ENCODE data around the gene ASCC3.

Gene ASCC3

GRCh38 chr6:100719883-100720682 lies 161.0 kb downstream of the ASCC3 start:
- no peak for TF ChIP-seq SP1 (IDR thresholded peaks at IDR 0.05)
- TF ChIP-seq FOXM1 (IDR thresholded peaks at IDR 0.05; ENCODE audit: borderline replicate concordance), result no peak
- no peak for TF ChIP-seq FOXA1 (IDR thresholded peaks at IDR 0.05)
- no peak for TF ChIP-seq SUZ12 (IDR thresholded peaks at IDR 0.05)
- TF ChIP-seq ARNT (IDR thresholded peaks at IDR 0.05), result no peak
- no peak for TF ChIP-seq TARDBP (IDR thresholded peaks at IDR 0.05)
- no peak for TF ChIP-seq L3MBTL2 (conservative IDR thresholded peaks at IDR 0.05)
- TF ChIP-seq PKNOX1 (IDR thresholded peaks at IDR 0.05), result no peak
- no peak for TF ChIP-seq BHLHE40 (IDR thresholded peaks at IDR 0.05; ENCODE audit: borderline replicate concordance)
- no peak for TF ChIP-seq HDGF (IDR thresholded peaks at IDR 0.05; ENCODE audit: borderline replicate concordance)
- TF ChIP-seq LEF1 (IDR thresholded peaks at IDR 0.05; ENCODE audit: borderline replicate concordance), result no peak
- TF ChIP-seq FOXK2 (IDR thresholded peaks at IDR 0.05), result no peak
- TF ChIP-seq ELF4 (IDR thresholded peaks at IDR 0.05), result no peak
- TF ChIP-seq ZNF384 (IDR thresholded peaks at IDR 0.05), result no peak
- no peak for TF ChIP-seq CTBP1 (IDR thresholded peaks at IDR 0.05; ENCODE audit: borderline replicate concordance)
- no peak for TF ChIP-seq NFRKB (IDR thresholded peaks at IDR 0.05)
- ChIA-PET POLR2A (interaction anchor here (0.7 kb wide), 1 partner anchor 256 kb away, joined by 3 read pairs; the partner anchor contains the start of gene SIM1), CTCF (interaction anchor here (0.7 to 1.6 kb wide), 5 partner anchors 10 to 678 kb away, joined by 3 to 8 read pairs (median 3); no protein-coding TSS in a partner anchor)
- DNase-seq (ENCODE audit: extremely low spot score), result peak; percentile 6

- ChIA-PET POLR2A (no interaction called here), CTCF (interaction anchor here (0.6 kb wide), 1 partner anchor 861 kb away, joined by 6 read pairs; no protein-coding TSS in a partner anchor)
- DNase-seq (ENCODE audit: extremely low spot score), result no peak
- TF ChIP-seq FOXM1 (IDR thresholded peaks at IDR 0.05; ENCODE audit: borderline replicate concordance) (no peak), HDGF (IDR thresholded peaks at IDR 0.05; ENCODE audit: borderline replicate concordance) (no peak), FOXK2 (IDR thresholded peaks at IDR 0.05) (no peak), LEF1 (IDR thresholded peaks at IDR 0.05; ENCODE audit: borderline replicate concordance) (no peak), SP1 (IDR thresholded peaks at IDR 0.05) (no peak), ELF4 (IDR thresholded peaks at IDR 0.05) (no peak)
These were observed 168.1 kb downstream of the ASCC3 start for GRCh38 chr6:100712997-100713396.

- TF ChIP-seq FOXM1 (IDR thresholded peaks at IDR 0.05; ENCODE audit: borderline replicate concordance) (no peak), FOXA1 (IDR thresholded peaks at IDR 0.05) (no peak), SUZ12 (IDR thresholded peaks at IDR 0.05) (no peak), PKNOX1 (IDR thresholded peaks at IDR 0.05) (no peak)
- ChIA-PET CTCF (no interaction called here), POLR2A (no interaction called here)
- no peak for DNase-seq (ENCODE audit: extremely low spot score)
These were observed 174.6 kb downstream of the ASCC3 start for GRCh38 chr6:100706491-100706890.

GRCh38 chr6:100704961-100705360 lies 176.2 kb downstream of the ASCC3 start:
- DNase-seq (ENCODE audit: extremely low spot score), result no peak
- TF ChIP-seq PKNOX1 (IDR thresholded peaks at IDR 0.05) (no peak), SP1 (IDR thresholded peaks at IDR 0.05) (no peak), TARDBP (IDR thresholded peaks at IDR 0.05) (no peak), FOXM1 (IDR thresholded peaks at IDR 0.05; ENCODE audit: borderline replicate concordance) (no peak), ELF4 (IDR thresholded peaks at IDR 0.05) (no peak), FOXK2 (IDR thresholded peaks at IDR 0.05) (no peak), LEF1 (IDR thresholded peaks at IDR 0.05; ENCODE audit: borderline replicate concordance) (no peak), HDGF (IDR thresholded peaks at IDR 0.05; ENCODE audit: borderline replicate concordance) (no peak), FOXA1 (IDR thresholded peaks at IDR 0.05) (no peak), ARNT (IDR thresholded peaks at IDR 0.05) (no peak), SUZ12 (IDR thresholded peaks at IDR 0.05) (no peak), ZNF384 (IDR thresholded peaks at IDR 0.05) (no peak)
- ChIA-PET CTCF (no interaction called here), POLR2A (no interaction called here)

- ChIA-PET CTCF (no interaction called here), POLR2A (no interaction called here)
- TF ChIP-seq SUZ12 (IDR thresholded peaks at IDR 0.05) (no peak), CTBP1 (IDR thresholded peaks at IDR 0.05; ENCODE audit: borderline replicate concordance) (no peak), PKNOX1 (IDR thresholded peaks at IDR 0.05) (no peak), NFRKB (IDR thresholded peaks at IDR 0.05) (no peak), FOXA1 (IDR thresholded peaks at IDR 0.05) (no peak), TARDBP (IDR thresholded peaks at IDR 0.05) (no peak), HDGF (IDR thresholded peaks at IDR 0.05; ENCODE audit: borderline replicate concordance) (no peak), L3MBTL2 (conservative IDR thresholded peaks at IDR 0.05) (no peak), SP1 (IDR thresholded peaks at IDR 0.05) (no peak), ELF4 (IDR thresholded peaks at IDR 0.05) (no peak), BHLHE40 (IDR thresholded peaks at IDR 0.05; ENCODE audit: borderline replicate concordance) (no peak), ARNT (IDR thresholded peaks at IDR 0.05) (no peak), FOXM1 (IDR thresholded peaks at IDR 0.05; ENCODE audit: borderline replicate concordance) (no peak)
These were observed 179.4 kb downstream of the ASCC3 start for GRCh38 chr6:100701728-100702127.

More at GRCh38 chr6:100701728-100702127, 179.4 kb downstream of the ASCC3 start:
- DNase-seq (ENCODE audit: extremely low spot score), result no peak

Data from HEK293T (cell line).